AG09309 (cell line): ENCODE measurements around the gene LRRC27.

Experiments
- DNase-seq: peaks from one replicate; pipeline ENCODE4 v3.0.0-alpha.2; 2010; ENCODE audit warnings: low read depth
- H3K4me3 ChIP-seq: 2 replicates; pipeline ENCODE4 v1.5.1; 2011; ENCODE audit warnings: mild to moderate bottlenecking, low read depth, low read length, moderate library complexity; ENCODE audit not compliant: control insufficient read depth
- TF ChIP-seq, protein P1 (sequence below): IDR thresholded peaks from 2 replicates; pipeline ENCODE4 v1.5.1; 2011; ENCODE audit warnings: mild to moderate bottlenecking, low read depth, low read length, inconsistent platforms; ENCODE audit not compliant: insufficient read depth, control insufficient read depth; ENCODE audit errors: missing control alignments

Gene LRRC27

DNA sequence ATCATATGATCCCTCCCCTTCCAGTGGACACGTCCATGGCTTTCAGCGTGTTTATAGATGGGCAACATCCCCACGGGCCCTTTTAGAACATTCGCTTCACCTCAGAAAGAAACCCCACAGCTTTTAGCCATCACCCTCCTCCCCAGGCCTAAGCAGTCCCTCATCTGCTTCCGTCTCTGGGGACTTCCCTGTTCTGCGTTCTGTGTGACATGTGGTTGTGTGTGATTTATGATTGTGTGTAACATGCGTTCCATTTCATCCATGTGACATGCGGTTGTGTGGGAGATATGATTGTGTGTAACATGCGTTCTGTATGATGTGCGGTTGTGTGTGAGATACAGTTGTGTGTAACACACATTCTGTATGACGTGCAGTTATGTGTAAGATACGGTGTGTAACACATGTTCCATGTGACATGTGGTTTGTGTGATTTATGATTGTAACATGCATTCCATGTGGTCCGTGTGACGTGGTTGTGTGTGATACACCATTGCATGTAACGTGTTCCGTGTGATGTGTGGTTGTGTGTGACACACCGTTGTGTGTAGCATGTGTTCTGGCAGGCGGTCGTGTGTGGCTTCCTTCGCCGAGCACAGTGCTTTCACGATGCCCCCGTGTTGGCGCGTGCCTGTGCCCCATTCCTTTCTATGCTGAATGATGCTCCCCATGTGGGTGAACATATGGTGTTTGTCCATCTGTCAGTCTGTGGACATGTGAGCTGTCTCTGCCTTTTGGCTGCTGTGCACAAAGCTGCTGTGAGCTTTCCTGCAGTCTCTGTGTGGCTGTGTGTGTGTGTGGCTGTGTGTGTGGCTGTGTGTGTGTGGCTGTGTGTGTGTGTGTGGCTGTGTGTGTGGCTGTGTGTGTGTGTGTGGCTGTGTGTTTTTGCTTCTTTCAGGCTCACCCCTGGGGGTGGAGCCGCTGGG, 91.2 kb downstream of the LRRC27 start:
- TF ChIP-seq, protein P1, sequence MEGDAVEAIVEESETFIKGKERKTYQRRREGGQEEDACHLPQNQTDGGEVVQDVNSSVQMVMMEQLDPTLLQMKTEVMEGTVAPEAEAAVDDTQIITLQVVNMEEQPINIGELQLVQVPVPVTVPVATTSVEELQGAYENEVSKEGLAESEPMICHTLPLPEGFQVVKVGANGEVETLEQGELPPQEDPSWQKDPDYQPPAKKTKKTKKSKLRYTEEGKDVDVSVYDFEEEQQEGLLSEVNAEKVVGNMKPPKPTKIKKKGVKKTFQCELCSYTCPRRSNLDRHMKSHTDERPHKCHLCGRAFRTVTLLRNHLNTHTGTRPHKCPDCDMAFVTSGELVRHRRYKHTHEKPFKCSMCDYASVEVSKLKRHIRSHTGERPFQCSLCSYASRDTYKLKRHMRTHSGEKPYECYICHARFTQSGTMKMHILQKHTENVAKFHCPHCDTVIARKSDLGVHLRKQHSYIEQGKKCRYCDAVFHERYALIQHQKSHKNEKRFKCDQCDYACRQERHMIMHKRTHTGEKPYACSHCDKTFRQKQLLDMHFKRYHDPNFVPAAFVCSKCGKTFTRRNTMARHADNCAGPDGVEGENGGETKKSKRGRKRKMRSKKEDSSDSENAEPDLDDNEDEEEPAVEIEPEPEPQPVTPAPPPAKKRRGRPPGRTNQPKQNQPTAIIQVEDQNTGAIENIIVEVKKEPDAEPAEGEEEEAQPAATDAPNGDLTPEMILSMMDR = no peak
- DNase-seq = no peak
- H3K4me3 ChIP-seq = no peak overlapping the region

DNA sequence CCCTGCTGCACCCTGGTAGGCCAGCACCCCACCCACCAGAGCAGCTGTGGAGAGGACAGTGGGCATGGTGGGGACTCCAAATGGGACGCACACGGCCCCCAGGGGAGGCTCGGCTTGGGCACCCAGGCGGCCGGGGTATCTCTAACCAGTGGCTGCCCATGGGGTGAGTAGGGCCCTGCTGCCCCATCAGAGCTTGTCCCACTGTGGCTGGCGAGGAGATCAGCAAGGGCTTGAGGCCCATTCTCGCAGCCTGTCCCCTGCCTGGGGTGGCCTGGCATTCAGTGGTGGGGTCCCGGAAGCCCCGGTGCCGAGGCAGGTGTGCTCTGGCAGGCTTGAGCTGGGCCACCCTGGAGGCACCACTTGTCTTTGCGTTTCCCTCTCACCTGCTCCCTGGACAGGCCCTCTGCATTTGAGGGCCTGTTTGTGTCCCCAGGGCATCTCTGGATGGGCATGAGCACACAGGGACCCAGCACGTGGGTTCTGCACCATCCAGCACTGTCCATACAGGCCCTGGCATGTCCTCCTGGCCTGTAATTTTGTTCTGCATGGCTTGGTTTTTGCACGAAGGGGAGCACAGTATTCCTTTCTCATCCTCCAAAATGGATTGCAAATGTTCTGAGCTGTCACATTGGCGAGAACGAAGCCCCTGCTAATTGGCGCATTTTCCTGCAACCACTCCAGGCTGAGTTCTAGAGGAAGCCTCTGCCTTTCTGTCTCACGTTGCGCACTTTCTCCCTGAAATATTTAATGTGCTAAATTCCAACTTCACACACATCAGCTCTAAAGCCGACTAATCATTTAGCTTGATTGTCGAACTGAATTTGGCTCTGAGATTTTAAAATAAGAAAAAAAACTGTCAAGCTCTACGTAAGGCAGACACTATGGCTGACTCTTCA, 92.2 kb downstream of the LRRC27 start:
- no peak for DNase-seq
- TF ChIP-seq, protein P1 = no peak
- H3K4me3 ChIP-seq = no peak overlapping the region

DNA sequence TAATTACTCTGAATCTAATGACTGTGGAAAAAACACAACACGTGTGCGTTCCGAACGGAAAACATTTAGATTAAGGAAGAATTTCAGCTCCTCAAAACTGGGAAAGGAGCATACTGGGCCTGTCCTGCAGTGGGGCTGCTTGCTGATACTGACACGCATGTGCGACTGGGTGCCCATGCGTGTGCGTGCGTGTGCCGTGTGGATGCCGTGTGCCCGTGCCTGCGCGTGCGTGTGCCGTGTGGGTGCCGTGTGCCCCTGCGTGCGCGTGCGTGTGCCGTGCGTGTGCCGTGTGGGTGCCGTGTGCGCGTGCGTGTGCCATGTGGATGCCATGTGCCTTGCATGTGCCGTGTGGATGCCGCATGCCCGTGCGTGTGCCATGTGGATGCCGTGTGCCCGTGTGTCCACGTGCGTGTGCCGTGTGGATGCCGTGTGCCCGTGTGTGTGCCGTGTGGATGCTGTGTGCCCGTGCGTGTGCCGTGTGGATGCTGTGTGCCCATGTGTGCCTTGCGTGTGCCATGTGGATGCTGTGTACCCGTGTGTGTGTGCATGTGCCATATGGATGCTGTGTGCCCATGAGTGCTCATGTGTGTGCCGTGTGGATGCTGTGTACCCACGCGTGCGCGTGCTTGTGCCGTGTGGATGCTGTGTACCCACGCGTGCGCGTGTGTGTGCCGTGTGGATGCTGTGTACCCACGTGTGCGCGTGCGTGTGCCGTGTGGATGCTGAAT, 93.2 kb downstream of the LRRC27 start:
- DNase-seq = no peak
- H3K4me3 ChIP-seq = no peak overlapping the region
- TF ChIP-seq, protein P1 = no peak

DNA sequence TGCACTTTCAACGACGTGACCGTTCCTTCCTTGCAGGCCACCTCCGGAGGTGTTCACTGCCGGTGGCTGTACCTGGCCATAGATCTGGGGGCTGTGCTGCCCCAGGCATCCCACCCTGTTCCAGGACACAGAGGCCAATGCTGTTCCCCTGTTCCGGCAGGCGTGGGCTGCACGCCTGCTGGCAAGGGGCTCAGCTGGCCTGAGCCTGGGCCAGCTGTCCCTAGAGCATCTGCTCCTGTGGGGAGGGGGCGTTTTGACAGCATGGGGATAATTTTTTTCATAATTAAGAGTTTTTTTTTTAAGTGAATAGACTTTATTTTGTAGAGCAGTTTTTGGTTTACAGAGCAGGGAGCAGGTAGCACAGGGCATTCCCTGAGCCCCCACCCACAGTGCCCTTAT, 93.8 kb downstream of the LRRC27 start:
- TF ChIP-seq, protein P1 = no peak
- DNase-seq = no peak
- H3K4me3 ChIP-seq = no peak overlapping the region

DNA sequence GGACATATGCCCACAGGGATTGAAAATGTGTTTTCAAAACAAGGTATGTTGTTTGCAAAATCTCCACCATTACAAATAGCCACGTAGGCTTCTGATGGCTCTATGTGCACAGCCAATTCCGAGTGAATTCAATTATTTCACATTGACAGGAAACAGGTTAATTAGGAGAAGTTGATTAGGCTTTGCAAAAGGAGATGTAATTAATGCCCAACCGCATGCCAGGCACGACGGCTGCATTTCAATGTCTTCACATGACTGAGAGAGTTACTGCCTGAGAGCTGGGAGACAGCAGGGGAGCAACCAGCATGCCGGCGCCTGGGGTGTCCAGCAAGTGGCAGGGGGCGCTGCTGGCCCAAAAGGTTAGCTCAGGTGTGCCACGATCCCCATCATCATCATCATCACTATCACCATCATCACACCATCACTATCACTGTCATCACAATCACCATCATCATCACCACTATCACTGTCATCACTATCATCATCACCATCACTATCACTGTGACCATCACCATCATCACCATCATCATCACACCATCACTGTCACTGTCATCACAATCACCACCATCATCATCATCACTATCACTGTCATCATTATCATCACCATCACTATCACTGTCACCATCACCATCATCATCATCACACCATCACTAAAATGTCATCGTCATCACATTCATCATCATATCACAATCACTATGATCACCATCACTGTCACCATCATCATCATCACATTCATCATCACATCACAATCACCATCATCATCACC, 95.2 kb downstream of the LRRC27 start:
- DNase-seq = no peak
- no peak overlapping the region for H3K4me3 ChIP-seq

More for the DNA sequence above, 95.2 kb downstream of the LRRC27 start:
- TF ChIP-seq, protein P1 = no peak
